Endometrium (tissue), 2 donors: ENCODE data around the gene AHCYL2.
"Not testable (repeated sequence)": the region's sequence is repeated elsewhere in the genome, so short reads cannot be mapped to it uniquely, and the experiment has no call there.

Experiments
- FAIRE-seq: peaks from 2 replicates; lab custom pipeline; 2012; peaks lifted over from hg19 to GRCh38; lab: Jason Lieb, UNC
- donor health status: control.
- donor health status: control.

Gene AHCYL2

DNA sequence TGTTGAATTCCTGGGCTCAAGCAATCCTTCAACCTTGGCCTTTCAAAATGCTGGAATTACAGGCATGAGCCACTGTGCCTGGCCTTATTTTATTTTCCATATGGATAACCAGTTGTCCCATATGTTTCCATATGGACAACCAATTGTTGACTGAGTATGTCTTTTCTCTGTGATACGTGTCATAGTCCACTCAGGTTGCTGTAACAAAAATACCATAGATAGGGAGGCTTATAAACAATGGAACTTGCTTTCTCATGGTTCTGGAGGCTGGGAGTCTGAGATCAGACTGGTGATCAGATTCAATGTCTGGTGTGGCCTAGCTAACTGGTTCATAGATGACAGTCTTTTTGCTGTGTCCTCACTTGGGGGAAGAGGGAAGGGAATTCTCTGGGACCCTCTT is 19.4 kb downstream of the AHCYL2 start:
- no peak for FAIRE-seq

DNA sequence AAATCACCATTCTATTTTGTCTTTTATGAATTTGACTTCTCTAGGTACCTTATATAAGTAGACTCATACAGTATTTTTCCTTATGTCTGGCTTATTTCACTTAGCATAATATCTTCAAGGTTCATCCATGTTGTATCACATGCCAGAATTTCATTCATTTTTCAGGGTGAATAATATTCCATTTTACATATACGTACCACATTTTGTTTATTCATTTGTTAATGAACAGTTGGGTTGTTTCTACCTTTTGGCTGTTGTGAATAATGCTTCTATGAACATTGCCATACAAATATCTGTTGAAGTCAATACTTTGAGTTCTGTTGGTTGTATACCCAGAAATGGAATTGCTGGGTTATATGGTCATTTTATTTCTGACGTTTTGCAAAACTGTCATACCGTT is 20.7 kb downstream of the AHCYL2 start:
- FAIRE-seq, result no peak

DNA sequence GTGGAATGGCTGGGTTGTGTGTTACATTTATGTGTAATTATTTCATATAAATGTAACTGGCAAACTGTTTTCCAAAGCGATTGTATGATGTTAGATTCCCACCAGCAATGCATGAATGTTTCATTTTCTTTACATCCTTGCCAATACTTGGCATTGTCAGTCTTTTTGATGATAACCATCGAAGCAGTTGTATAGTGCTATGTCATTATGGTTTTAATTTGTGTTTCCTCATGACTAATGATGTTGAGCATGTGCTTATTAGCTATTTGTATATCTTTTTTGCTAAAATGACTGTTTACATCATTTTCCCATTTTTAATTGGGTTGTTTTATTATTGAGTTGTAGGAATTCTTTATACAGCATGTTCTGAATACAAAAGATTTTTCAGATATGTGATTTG is 22.3 kb downstream of the AHCYL2 start:
- no peak for FAIRE-seq

DNA sequence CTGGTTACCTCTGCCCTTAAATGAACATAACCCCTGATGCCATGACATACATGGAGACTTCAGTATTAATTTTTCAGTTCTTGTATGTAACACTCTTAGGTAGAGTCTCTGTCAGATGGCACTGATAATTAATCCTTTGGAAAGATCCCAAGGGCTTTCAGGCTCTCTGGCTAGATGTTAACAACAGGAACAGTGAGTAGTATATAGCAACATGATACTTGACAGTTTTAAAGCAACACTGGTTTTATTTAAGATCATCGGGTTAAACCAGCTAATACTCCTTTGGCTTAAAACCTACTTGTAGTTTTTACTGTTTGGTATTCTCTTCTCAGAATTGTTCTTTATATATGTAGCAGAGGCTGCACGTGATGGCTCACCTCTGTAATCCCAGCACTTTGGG is 27.3 kb downstream of the AHCYL2 start:
- no peak for FAIRE-seq

DNA sequence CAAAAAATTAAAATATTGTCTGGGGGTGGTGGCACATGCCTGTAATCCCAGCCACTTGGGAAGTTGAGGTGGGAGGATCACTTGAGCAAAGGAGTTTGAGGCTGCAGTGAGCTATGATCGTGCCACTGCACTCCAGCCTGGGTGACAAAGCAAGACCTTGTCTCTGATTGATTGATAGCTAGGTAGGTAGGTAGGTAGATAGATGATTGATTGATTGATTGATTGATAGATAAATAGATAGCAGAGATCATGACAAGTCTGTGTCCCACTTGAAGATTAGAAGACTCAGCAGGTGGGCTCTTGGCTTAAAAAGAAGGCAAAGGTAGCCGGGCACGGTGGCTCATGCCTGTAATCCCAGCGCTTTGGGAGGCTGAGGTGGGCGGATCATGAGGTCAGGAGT is 27.8 kb downstream of the AHCYL2 start:
- not testable (repeated sequence) for FAIRE-seq

DNA sequence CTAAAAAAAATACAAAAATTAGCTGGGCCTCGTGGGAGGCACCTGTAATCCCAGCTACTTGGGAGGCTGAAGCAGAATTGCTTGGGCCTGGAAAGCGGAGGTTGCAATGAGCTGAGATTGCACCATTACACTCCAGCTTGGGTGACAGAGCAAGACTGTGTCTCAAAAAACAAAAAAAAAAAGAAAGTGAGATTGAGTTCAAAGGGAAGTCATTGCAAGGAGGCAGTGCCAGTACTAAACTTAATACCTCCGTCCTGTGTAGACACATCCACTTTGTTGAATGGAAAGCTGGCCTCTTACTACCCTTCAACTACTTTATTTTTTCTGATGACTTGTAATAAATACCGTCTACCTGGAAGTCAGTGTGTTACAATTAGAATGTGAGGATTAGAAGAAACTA is 31.0 kb downstream of the AHCYL2 start:
- no peak for FAIRE-seq

DNA sequence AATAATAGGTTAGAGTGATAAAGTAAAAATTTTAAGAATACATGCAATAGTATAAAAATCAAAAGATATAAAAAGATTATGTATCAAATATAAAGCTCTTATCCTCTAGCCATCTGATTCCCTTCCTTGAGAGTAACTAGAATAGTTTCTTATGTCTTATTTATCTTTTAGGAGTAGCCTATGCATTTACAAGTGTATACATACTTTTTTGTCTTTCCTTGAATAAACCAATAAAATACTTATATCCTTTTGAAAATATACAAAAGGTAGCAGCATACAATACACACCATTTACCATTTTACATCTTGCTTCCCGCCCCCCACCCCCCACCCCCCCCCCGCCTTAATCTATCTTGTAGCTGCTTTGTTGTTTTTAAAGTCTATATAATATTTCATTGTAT is 31.4 kb downstream of the AHCYL2 start:
- no peak for FAIRE-seq

DNA sequence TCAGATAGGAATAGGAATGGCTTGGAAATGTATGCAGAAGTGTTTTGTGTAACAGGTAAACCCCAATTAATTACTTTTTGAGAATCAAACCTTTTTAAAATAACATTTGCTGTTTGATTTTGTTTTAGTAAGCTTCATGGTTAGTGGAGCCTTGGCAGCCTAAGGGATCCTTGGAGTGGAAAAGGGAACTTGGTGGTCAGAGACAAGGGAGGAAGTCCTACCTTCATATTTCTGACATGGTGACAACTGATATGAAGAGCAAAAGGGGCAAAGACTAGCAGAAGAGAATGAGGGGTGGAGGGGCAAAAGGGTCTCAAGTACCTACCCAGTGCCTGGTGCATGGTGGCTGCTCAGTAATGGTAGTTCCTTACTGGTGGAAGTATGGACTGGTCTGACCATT is 32.3 kb downstream of the AHCYL2 start:
- FAIRE-seq, result no peak

DNA sequence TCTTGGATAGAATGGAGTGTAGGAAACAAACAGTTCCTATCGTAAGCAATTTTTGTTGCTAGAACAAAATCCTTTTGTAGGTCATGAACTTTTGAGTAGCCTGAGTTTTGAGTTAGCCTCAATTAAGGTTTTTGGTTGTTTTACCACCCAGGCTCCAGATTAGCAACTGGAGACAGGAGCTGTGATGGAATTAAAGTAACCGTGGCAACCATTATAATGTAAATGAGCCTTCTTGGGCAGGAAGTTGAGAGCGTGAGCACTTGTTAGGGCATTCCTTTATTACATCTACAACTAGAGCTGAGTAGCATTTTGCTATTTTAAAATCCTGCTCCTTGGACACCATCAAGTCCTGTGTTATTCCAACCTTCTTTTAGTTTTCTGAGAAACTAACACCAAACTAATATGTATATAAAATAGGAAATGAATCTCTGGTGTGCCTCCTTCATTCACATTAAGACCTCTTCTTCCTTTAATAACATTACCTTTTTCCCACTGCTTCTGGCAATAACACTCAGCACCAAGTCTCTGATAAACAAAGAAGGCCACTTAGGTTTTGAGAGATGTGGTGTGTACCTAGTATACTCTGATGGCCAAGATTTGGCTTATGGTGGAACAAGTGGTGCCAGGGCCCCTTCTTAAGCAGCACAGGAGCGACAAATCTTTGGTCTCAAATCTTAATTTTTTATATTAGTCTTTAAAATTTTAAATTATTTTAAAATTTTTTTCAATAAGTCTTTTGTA is 34.0 kb downstream of the AHCYL2 start:
- FAIRE-seq, result no peak

DNA sequence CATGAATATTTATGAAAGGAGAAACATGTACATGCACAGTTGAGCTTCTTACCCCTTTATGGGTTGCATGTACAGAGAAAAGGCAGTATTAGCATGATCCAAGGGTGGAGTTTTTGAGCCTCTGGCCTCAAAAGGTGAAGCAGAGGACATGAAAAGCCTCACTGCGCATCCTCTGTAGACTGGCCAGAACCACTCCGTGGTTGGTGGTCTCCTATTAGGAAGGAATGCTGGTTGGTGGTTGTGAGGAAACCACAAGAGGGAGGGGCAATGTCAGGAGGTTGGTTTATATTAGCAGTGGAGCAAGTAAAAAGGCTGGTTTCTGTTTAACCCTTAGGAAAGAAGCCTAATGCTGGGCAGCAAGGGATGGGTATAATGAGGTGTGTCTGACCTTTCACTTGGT is 37.5 kb downstream of the AHCYL2 start:
- no peak for FAIRE-seq

DNA sequence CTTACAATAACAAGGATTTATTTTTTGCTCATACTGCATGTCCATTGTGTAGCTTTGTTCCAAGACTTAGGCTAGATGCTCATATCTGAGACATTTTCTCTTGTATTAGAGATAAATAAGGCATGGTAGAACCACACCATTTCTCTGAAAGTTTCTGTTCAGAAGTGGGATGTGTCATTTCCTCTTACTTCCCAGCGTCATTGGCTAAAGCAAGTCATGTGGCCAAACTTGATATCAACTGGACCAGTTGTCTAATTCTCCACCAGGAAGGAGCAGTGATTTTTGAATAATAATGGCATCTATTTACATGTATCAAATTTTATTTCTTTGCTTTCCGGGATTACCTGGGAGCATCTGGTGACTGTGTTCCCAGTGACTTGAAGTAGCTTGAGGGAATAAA is 38.3 kb downstream of the AHCYL2 start:
- FAIRE-seq, result no peak

DNA sequence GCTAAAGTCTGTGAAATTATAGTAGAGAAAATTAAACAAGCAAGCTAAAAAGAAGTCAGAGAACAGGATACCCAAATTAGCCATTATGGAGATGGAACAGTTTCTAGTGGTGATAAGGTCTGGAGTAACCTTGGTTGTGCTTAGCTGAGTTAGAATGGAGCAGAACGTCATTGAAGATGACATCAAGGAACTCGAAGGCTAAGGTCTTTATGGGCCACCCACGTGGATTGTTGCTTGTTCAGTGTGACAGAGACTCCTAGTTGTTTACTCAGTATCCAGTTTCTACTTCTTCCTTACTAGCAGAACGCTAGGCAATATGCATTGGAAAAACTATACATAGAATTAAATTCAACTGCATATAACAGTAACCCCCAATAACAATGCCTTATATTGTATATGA is 39.7 kb downstream of the AHCYL2 start:
- FAIRE-seq, result no peak

DNA sequence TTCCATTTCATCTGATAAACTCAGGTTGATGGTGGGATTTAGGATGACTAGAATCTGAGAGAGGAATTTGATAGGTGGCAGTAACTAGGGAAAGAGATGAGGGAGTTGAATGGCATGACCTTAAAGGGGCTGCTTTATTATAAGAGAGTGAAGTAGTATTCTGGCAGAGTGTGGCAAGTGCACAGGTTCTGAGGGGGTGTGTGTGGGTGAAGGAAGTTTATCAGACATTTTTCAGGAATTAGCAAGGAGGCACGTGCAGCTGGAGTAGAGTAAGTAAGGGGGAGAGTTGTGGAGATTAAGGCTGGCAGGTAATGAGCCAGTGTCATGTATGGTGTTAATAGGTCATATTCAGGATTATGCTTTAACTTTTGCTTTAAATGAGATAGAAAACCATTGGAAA is 40.5 kb downstream of the AHCYL2 start:
- no peak for FAIRE-seq

DNA sequence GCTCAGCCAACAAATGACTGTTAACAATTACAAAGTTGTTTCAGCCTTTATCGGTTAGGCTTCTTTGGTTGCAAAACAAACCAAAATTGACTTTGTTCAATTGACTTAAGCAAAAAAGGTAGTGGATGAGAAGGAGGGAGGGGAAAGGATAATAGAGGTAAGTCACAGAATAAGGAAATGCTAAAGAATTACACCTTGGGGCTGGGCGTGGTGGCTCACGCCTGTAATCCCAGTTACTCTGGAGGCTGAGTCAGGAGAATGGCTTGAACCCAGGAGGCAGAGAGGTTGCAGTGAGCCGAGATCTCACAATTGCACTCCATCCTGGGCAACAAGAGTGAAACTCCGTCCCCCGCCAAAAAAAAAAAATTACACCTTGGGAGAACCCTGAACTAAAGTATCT is 41.4 kb downstream of the AHCYL2 start:
- no peak for FAIRE-seq

DNA sequence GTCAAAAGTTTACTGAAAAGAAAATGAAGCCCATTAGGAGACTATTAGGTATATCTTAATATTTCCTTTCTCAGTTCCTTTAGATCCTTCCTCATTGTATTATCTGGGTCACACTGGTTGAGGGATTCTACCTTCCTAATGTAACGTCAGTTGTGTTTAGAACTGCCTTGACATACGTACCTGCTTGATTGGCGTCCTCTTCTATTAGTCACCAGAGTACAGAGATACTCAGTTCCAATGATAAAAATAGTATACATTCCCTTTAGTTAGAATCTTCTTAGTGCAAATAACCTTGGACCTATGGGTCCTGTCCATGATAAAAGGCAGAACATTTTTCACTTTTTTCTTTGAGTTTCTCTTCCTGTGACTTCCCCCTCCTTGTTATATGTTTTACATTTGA is 45.2 kb downstream of the AHCYL2 start:
- FAIRE-seq, result no peak

DNA sequence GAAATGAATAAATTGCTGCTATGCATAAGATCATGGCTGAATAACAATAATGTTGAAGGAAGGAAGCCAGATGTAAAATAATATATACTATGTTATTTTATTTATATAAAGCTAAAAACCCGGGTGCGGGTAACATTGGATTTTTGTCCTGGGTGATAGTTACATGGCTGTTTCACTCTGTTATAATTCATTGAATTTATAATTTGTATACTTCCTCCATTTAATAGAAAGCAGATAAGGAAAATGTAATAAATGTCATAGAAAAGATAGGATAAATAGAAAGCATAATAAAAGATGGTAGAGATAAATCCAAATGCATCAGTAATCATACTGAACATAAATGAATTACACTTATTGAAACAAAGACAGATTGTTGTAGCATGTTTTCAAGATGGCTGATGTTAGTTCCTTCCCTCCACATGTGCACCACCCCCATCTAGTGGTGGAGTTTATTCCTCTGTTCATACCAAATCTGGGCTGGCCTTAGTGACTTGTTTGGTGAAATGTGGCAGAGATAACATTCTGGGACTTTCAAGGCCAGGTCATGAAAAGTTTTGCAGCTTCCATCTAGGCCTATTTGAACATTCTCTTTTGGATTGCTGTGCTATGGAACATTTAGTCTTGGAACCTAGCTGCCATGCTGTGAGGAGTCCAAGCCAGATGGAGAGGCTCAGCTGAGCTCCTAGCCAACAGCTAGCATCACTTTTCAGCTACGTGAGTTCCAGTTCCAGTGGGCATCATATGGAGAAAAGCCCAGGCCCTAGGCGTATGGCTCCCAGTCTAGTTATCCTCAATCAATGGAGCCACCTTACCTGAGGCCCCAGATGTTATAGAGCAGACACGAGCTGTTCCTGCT is 46.9 kb downstream of the AHCYL2 start:
- FAIRE-seq, result no peak

DNA sequence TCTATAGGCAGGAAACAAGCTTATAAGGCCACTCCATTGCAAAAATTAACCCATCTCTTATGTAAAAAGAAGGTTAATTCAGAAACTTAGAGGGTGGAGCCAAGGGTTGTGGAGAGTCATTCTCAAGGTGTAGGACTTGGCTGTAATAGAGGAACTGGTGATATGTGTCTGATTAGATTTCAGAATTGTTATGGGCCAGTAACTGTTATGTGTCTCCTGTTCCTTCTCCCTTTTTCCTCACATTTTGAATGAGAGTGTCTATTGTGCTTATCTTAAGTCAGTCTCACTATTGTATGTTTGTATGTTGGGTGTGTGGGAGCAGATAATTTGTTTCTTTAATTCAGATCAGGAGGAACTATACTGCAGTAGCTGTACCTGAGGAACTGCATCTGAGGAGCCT is 49.1 kb downstream of the AHCYL2 start:
- FAIRE-seq, result no peak

DNA sequence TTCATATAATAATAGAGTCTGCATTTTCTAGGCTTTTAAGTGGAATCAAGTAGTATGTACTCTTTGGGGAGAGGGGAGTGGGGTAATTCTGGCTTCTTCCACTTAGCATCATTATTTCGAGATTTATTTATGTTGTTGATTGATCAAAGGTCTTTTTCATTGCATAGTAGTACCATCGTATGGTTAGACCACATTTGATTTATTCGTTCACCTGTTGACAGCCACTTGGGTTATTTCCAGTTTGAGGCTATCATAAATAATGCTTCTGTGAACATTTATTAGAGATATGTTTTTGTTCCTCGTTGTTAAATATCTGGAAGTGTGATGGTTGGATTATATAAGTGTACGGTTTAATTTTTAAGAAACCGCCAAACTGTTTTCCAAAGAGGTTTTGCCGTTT is 52.8 kb downstream of the AHCYL2 start:
- FAIRE-seq, result no peak

DNA sequence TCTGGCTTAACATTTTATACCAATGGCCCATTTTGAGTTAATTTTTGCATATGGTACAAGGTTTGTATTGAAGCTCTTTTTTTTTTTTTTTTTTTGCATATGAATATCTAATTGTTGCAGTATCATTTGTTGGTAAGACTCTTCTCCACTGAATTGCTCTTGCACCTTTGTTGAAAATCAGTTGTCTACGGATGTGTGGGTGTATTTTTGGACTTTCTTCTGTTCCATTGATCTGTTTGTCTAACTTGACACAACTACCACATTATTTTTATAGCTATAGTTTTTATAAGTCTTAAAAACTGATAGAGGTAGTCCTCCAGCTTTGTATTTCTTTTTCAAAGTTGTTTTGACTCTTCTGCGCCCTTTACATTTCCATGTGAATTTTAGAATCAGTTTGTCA is 53.9 kb downstream of the AHCYL2 start:
- no peak for FAIRE-seq

DNA sequence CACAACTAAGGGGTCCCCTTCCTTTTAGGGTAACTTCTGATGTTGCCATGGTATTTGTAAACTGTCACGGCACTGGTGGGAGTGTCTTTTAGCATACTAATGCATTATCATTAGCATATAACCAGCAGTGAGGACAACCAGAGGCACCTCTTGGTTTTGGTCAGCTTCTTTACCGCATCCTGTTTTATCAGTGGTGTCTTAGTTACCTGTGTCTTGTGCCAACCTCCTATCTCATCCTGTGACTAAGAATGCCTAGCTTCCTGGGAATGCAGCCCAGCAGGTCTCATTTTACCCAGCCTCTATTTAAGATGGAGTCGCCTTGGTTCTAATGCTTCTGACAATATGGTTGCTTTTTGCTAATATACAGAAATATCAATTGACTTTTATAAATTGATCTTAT is 54.9 kb downstream of the AHCYL2 start:
- FAIRE-seq, result no peak

DNA sequence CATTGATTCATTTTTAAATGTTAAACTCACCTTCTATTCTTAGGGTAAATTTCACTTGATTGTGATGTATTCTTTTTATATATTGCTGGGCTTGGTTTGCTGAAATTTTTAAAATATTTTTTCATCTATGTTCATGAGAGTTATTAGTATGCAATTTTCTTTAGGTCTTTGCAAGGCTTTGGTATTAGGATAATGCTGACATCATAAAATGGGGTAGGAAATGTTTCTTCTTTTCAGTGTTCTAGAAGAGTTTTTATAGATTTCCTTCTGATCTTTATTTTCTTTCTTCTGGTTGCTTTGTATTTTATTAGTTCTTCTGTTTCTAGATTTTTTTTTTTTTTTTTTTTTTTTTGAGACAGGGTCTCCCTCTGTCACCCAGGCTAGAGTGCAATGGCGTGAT is 56.3 kb downstream of the AHCYL2 start:
- no peak for FAIRE-seq

DNA sequence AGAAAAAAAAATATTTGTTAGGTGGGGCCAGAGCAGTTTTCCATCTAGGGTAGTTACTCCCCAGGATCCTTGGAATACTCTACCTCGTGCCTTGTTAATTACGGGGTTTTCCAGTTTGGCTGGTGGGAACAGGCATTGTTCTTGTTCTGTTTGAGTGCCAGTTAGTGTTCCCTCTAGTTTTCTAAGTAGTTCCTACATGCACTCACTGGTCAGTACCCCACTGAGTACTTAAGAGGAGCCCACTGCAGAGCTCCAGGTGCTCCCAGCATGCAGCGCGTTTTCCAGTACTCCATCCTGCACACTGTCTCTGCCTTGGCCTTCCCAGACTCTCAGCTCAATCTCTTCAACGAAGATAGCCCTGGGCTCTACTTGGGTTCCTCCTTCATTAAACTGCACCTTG is 58.0 kb downstream of the AHCYL2 start:
- no peak for FAIRE-seq

DNA sequence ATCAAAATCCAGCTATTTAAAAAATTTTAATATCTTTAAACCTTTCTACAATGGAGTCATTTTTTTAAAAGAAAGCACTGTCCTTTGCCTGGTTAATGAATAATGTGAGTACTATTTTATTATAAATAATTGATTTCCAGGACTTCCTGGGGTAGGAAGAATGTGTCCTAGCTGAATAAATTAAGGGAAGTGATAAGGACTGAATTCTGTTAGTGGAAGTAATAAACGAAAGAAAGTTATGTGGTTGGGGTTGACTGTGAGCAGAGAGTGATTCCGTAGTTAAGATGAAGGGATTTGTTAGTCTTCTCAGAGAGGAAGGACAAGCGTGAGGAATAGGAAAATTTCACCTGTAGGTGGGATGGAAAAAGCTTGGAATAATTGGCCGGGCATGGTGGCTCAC is 59.1 kb downstream of the AHCYL2 start:
- FAIRE-seq, result no peak

DNA sequence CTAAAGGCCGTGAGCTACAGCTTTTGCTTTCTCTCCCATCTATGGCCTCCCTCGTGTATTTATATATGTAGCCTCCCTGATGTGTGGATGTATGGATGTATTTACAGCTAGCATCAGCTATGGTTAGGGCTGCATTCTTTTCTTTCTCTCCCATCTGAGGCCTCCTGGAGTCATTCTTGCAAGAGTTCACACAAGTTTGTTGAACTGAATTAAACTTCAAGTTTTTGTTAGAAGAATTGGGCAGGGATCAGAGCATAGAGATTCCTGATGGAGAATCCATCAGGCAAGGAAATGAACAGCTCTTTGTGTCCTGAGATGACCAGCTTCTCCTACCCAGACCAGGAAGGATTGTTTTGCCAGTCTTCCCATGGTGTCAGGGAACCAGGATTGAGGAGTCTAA is 60.3 kb downstream of the AHCYL2 start:
- no peak for FAIRE-seq
